Osteocyte (in vitro differentiated cells): ENCODE measurements around the gene ADAMTS16. TPM values are rescaled to one million over a fixed set of nuclear protein-coding genes. Genes with fewer than 3 reads are reported as not detected.

Experiments used
- DNase-seq: peaks from one replicate; pipeline ENCODE4 v3.0.0; 2021; ENCODE audit warnings: mixed read lengths; ENCODE audit not compliant: unreplicated experiment; ENCODE audit errors: extremely low spot score
- H3K27ac Mint-ChIP-seq: one replicate; pipeline ENCODE4 v1.8.0; 2021; ENCODE audit warnings: mild to moderate bottlenecking, mixed read lengths; ENCODE audit not compliant: unreplicated experiment
- H3K27me3 Mint-ChIP-seq: one replicate; pipeline ENCODE4 v1.8.0; 2021; ENCODE audit warnings: mixed read lengths; ENCODE audit not compliant: unreplicated experiment
- H3K36me3 Mint-ChIP-seq: one replicate; pipeline ENCODE4 v1.8.0; 2021; ENCODE audit warnings: mixed read lengths; ENCODE audit not compliant: unreplicated experiment
- H3K4me1 Mint-ChIP-seq: one replicate; pipeline ENCODE4 v1.8.0; 2021; ENCODE audit warnings: mixed read lengths; ENCODE audit not compliant: unreplicated experiment
- H3K4me3 Mint-ChIP-seq: one replicate; pipeline ENCODE4 v1.8.0; 2021; ENCODE audit warnings: mild to moderate bottlenecking, moderate library complexity, mixed read lengths; ENCODE audit not compliant: unreplicated experiment
- H3K9me3 Mint-ChIP-seq: one replicate; pipeline ENCODE4 v1.8.0; 2021; ENCODE audit warnings: mixed read lengths; ENCODE audit not compliant: unreplicated experiment
- total RNA-seq: library from RNA; stranded (reverse); gene quantifications from 2 replicates; pipeline ENCODE4 v1.2.1, GENCODE V29; 2021
- TF ChIP-seq, protein P1 (sequence below): fragments of 200-600 bp; sonication (generic); IDR thresholded peaks from 2 replicates; pipeline ENCODE4 v1.5.0; 2021; ENCODE audit warnings: antibody characterized with exemption, mild to moderate bottlenecking, moderate library complexity

ADAMTS16 gene
- total RNA-seq, 1 donor from 2014 or later = not detected

DNA sequence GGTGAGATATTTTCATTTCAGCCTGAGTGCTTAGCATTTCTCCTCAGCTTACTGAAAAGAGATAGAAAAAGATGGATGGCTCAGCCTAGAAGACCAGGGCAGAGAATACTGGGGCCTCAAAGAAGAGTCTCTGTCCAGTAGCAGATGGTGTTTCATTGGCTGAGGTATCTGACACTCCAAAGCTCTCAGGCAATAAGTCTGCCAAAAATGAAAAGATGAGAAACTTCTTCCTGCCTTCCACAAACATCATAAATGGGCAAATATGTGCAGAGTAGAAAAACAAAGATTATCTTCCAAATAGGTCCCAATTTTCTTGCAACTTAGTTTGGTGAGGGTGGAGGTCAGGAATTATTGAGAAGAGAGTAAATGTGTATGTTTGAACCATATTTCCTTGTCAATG is 195.0 kb downstream of the ADAMTS16 start:
- H3K4me3 Mint-ChIP-seq = no peak overlapping the region
- H3K9me3 Mint-ChIP-seq = no peaks in the 10 kb centered on the region
- peaks cover 2% of the 10 kb centered on the region for H3K27me3 Mint-ChIP-seq
- no peak for DNase-seq
- TF ChIP-seq, protein P1, sequence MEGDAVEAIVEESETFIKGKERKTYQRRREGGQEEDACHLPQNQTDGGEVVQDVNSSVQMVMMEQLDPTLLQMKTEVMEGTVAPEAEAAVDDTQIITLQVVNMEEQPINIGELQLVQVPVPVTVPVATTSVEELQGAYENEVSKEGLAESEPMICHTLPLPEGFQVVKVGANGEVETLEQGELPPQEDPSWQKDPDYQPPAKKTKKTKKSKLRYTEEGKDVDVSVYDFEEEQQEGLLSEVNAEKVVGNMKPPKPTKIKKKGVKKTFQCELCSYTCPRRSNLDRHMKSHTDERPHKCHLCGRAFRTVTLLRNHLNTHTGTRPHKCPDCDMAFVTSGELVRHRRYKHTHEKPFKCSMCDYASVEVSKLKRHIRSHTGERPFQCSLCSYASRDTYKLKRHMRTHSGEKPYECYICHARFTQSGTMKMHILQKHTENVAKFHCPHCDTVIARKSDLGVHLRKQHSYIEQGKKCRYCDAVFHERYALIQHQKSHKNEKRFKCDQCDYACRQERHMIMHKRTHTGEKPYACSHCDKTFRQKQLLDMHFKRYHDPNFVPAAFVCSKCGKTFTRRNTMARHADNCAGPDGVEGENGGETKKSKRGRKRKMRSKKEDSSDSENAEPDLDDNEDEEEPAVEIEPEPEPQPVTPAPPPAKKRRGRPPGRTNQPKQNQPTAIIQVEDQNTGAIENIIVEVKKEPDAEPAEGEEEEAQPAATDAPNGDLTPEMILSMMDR = no peak
- H3K27ac Mint-ChIP-seq = no peak overlapping the region
- no peaks in the 10 kb centered on the region for H3K36me3 Mint-ChIP-seq
- peaks cover 47% of the 10 kb centered on the region for H3K4me1 Mint-ChIP-seq

DNA sequence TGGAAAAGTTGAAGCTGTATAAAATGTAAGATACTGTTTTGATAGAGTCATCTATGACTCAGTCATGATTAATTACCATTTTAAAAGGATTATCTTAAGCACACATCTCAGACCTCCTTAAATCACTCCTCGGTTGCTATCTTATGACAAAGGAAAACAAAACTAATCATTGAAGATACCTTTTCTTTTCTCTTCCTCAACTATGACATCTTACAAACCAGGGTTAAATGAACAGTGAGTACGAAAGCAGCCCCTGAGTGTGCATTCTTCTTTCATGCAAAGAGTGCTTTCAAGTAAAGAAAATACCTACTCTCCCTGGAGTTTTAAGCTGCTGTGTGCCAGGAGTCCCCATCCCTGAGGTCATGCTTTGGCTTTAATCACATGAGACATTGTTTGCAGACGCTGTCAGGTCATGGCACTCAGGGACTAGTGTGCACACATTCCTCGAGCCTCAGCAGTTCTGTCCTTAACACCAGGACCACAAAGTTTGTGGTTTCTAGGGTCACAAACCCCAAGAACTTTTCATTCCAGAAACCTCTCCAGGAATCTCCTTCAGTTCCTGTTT is 195.7 kb downstream of the ADAMTS16 start:
- Mint-ChIP-seq H3K27me3 (no peaks in the 10 kb centered on the region), H3K27ac (peak overlapping the region; percentile 28), H3K36me3 (no peaks in the 10 kb centered on the region), H3K4me1 (peaks cover 54% of the 10 kb centered on the region), H3K9me3 (no peaks in the 10 kb centered on the region), H3K4me3 (peak overlapping the region; percentile 7)
- no peak for DNase-seq
- TF ChIP-seq, protein P1 = no peak

DNA sequence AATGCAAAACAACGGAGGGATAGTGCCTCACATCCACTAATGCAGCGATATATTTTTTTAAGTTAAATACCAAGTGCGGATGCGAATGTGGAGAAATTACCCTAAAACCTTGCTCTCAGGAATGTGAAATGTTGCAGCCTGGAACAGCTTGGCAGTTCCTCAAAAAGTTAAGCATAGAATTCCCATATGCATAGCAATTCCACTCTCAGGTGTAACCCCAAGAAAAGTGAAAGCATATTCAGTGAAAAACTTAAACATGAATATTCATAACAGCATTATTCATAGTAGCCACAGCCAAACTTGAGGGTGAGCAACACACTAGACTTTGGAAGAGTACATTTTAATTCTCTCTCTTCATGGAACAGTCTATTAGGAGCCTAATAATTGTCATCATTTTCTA is 199.1 kb downstream of the ADAMTS16 start:
- TF ChIP-seq, protein P1 = no peak
- no peaks in the 10 kb centered on the region for H3K9me3 Mint-ChIP-seq
- no peak for DNase-seq
- H3K27ac Mint-ChIP-seq = no peak overlapping the region
- H3K4me1 Mint-ChIP-seq = peaks cover 72% of the 10 kb centered on the region
- H3K36me3 Mint-ChIP-seq = no peaks in the 10 kb centered on the region
- no peaks in the 10 kb centered on the region for H3K27me3 Mint-ChIP-seq
- no peak overlapping the region for H3K4me3 Mint-ChIP-seq

DNA sequence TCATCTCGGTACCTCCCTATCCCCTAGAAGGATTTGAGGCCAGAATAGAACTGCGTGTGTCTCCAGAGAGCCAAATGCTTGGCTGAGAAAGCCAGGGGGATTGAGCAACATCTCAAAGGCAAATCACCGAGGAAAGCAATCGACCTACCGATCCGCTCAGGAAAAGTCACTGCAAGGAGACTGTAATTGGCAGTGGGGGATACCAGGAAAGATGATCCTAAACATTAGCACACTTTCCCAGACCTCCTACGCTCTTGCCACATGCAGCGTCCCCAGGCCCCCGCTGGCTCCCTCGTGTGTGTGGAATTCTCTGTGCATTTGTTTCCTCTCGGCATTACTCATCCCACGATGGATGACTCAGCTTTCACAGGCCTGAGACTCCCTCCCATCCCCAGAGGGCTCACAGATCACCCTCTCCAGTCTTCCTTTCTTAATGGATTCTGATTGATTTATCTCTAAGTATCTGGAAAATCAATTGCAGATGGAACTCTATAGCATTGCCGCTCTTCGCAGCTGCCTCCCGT is 200.1 kb downstream of the ADAMTS16 start:
- peaks cover 71% of the 10 kb centered on the region for H3K4me1 Mint-ChIP-seq

More for the DNA sequence above, 200.1 kb downstream of the ADAMTS16 start:
- Mint-ChIP-seq H3K27ac (peak overlapping the region; percentile 91), H3K36me3 (no peaks in the 10 kb centered on the region), H3K4me3 (peak overlapping the region; percentile 14), H3K9me3 (no peaks in the 10 kb centered on the region), H3K27me3 (no peaks in the 10 kb centered on the region)
- peak; percentile 92 for DNase-seq
- TF ChIP-seq, protein P1 = peak; percentile 82
